Measurements from ENCODE around the gene PDE6B. TPM values are rescaled to one million over a fixed set of nuclear protein-coding genes. Genes with fewer than 3 reads are reported as not detected.

The PDE6B gene
- total and polyA plus RNA-seq, 2 of the 13 experiments (the other 11 are each of a cell fraction or from before 2014, with no cell fraction given): 0.38 to 0.40 TPM

DNA sequence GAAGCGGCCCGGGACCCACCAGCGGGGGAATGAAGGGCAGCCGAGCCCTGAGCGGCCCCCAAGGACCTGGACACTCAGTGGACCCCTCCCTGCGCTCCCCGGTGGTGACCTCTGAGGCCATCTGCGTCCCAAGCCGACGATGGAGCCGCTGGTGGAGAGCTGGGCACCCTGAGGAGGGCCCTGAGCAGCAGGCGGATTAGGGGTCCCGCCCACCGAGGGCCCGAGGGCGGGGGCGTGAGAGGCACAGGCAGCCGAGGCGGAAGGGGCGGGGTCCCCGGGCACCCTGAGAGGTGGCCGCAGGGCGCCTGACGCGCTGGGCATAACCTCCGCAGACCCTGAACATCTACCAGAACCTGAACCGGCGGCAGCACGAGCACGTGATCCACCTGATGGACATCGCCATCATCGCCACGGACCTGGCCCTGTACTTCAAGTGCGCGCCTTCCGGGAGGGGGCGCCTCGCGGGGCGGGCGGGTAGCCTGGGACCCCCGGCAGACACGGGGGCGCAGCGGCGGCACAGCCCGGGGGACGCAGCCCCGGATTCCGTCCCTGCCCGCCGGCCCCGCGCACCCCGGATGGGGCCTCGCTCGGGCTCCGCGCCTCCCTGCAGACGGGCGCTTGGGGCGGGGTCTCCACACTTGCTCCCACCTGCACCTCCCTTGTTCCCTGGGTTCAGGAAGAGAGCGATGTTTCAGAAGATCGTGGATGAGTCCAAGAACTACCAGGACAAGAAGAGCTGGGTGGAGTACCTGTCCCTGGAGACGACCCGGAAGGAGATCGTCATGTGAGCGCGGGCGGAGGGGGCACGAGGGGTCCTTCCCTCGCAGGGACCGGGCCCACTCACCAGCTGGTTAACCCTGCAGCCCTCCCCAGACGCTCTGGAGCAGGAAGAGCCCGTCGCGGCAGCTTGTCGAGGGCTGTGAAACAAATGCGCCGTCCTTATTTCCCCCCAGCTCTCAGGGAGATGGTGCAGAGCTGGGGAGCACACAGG lies 38.4 kb downstream of the PDE6B start:
- H3K27me3 ChIP-seq (ENCODE audit: control insufficient read depth in 1 of 2, insufficient read depth in 2 of 2, low read length in 2 of 2): peaks cover 3 to 33% of the 10 kb centered on the region in 2 experiments; a peak in 4 of 5 replicates
- H3K79me2 ChIP-seq (ENCODE audit: insufficient read depth, low read length): no peaks in the 10 kb centered on the region
- no peak overlapping the region for H3K27ac ChIP-seq (ENCODE audit: extremely low read length, insufficient read depth, low read length)
- H2AFZ ChIP-seq (ENCODE audit: low read length): no peak overlapping the region
- H4K20me1 ChIP-seq (ENCODE audit: insufficient read depth, low read length): no peaks in the 10 kb centered on the region
- ChIA-PET CTCF (ENCODE audit: low intra/inter-chr PET ratio, low total read pairs) (no interaction called here), POLR2A (interaction anchor here (1.5 kb wide), 1 partner anchor 10 kb away, joined by 7 read pairs; the partner anchor contains the start of genes ATP5ME and MYL5)
- H3K4me2 ChIP-seq (ENCODE audit: low read depth, low read length): peak overlapping the region; percentile 69
- DNase-seq (ENCODE audit: low spot score) (no peak), ATAC-seq (no peak), FAIRE-seq (no peak)
- no peaks in the 10 kb centered on the region for H3K9me3 ChIP-seq (ENCODE audit: low read length)
- in situ Hi-C loops (cut with HindIII; ENCODE audit: extremely low pct_ligation_motif_present, low pct_unique_long_range_greater_than_20kb) (no loop called here), intact Hi-C loops (cut with micrococcal nuclease; ENCODE audit: unreplicated experiment) (no loop called here)
- H3K36me3 ChIP-seq (replicated peaks in 1 of 2; ENCODE audit: control insufficient read depth in 1 of 2, insufficient read depth in 2 of 2, low read length in 2 of 2): no peaks in the 10 kb centered on the region
- 72% methylated on average over 19 of the region's 80 CpGs for WGBS (ENCODE audit: low lambda C conversion rate)
- H3K4me3 ChIP-seq (replicated peaks in 1 of 3; ENCODE audit: insufficient read depth in 1 of 3, low read depth in 2 of 3, low read length in 3 of 3): peak overlapping the region in 2 of 3 experiments; percentile 50 to 63; a peak in 3 of 6 replicates
- H3K9ac ChIP-seq (ENCODE audit: insufficient read depth, low read depth, low read length): 0 out of 2 replicates have a peak overlapping the region, but pooled peaks have one; percentile 25
- peaks cover 39% of the 10 kb centered on the region for H3K4me1 ChIP-seq (ENCODE audit: insufficient read depth, low read length)
- BruUV-seq (replicated peaks): no TSS peak
- no peak for TF ChIP-seq ZBTB7A (CRISPR knock-in tag; IDR thresholded peaks at IDR 0.05)
- peak; percentile 76 for TF ChIP-seq GABPB1 (CRISPR knock-in tag; IDR thresholded peaks at IDR 0.05)
- TF ChIP-seq, protein P1, sequence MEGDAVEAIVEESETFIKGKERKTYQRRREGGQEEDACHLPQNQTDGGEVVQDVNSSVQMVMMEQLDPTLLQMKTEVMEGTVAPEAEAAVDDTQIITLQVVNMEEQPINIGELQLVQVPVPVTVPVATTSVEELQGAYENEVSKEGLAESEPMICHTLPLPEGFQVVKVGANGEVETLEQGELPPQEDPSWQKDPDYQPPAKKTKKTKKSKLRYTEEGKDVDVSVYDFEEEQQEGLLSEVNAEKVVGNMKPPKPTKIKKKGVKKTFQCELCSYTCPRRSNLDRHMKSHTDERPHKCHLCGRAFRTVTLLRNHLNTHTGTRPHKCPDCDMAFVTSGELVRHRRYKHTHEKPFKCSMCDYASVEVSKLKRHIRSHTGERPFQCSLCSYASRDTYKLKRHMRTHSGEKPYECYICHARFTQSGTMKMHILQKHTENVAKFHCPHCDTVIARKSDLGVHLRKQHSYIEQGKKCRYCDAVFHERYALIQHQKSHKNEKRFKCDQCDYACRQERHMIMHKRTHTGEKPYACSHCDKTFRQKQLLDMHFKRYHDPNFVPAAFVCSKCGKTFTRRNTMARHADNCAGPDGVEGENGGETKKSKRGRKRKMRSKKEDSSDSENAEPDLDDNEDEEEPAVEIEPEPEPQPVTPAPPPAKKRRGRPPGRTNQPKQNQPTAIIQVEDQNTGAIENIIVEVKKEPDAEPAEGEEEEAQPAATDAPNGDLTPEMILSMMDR (CRISPR knock-in tag; IDR thresholded peaks at IDR 0.05): peak; percentile 47
- TF ChIP-seq RARA (CRISPR knock-in tag; IDR thresholded peaks at IDR 0.05): no peak
- peak; percentile 96 for TF ChIP-seq ZNF335 (CRISPR knock-in tag; IDR thresholded peaks at IDR 0.05)
- TF ChIP-seq SRY (CRISPR knock-in tag; IDR thresholded peaks at IDR 0.05): no peak
- TF ChIP-seq, protein P2, sequence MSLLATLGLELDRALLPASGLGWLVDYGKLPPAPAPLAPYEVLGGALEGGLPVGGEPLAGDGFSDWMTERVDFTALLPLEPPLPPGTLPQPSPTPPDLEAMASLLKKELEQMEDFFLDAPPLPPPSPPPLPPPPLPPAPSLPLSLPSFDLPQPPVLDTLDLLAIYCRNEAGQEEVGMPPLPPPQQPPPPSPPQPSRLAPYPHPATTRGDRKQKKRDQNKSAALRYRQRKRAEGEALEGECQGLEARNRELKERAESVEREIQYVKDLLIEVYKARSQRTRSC (CRISPR knock-in tag; IDR thresholded peaks at IDR 0.05; ENCODE audit: low read depth): no peak
- TF ChIP-seq, protein P3, sequence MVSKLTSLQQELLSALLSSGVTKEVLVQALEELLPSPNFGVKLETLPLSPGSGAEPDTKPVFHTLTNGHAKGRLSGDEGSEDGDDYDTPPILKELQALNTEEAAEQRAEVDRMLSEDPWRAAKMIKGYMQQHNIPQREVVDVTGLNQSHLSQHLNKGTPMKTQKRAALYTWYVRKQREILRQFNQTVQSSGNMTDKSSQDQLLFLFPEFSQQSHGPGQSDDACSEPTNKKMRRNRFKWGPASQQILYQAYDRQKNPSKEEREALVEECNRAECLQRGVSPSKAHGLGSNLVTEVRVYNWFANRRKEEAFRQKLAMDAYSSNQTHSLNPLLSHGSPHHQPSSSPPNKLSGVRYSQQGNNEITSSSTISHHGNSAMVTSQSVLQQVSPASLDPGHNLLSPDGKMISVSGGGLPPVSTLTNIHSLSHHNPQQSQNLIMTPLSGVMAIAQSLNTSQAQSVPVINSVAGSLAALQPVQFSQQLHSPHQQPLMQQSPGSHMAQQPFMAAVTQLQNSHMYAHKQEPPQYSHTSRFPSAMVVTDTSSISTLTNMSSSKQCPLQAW (CRISPR knock-in tag; IDR thresholded peaks at IDR 0.05): peak; percentile 31; the same call in 1 of the 2 replicates
- TF ChIP-seq, protein P4, sequence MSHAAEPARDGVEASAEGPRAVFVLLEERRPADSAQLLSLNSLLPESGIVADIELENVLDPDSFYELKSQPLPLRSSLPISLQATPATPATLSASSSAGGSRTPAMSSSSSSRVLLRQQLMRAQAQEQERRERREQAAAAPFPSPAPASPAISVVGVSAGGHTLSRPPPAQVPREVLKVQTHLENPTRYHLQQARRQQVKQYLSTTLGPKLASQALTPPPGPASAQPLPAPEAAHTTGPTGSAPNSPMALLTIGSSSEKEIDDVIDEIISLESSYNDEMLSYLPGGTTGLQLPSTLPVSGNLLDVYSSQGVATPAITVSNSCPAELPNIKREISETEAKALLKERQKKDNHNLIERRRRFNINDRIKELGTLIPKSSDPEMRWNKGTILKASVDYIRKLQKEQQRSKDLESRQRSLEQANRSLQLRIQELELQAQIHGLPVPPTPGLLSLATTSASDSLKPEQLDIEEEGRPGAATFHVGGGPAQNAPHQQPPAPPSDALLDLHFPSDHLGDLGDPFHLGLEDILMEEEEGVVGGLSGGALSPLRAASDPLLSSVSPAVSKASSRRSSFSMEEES (CRISPR knock-in tag; IDR thresholded peaks at IDR 0.05): 0 out of 2 replicates have a peak, but pooled peaks have one; percentile 11
- TF ChIP-seq ZNF3 (CRISPR knock-in tag; IDR thresholded peaks at IDR 0.05): no peak
- TF ChIP-seq, protein P5, sequence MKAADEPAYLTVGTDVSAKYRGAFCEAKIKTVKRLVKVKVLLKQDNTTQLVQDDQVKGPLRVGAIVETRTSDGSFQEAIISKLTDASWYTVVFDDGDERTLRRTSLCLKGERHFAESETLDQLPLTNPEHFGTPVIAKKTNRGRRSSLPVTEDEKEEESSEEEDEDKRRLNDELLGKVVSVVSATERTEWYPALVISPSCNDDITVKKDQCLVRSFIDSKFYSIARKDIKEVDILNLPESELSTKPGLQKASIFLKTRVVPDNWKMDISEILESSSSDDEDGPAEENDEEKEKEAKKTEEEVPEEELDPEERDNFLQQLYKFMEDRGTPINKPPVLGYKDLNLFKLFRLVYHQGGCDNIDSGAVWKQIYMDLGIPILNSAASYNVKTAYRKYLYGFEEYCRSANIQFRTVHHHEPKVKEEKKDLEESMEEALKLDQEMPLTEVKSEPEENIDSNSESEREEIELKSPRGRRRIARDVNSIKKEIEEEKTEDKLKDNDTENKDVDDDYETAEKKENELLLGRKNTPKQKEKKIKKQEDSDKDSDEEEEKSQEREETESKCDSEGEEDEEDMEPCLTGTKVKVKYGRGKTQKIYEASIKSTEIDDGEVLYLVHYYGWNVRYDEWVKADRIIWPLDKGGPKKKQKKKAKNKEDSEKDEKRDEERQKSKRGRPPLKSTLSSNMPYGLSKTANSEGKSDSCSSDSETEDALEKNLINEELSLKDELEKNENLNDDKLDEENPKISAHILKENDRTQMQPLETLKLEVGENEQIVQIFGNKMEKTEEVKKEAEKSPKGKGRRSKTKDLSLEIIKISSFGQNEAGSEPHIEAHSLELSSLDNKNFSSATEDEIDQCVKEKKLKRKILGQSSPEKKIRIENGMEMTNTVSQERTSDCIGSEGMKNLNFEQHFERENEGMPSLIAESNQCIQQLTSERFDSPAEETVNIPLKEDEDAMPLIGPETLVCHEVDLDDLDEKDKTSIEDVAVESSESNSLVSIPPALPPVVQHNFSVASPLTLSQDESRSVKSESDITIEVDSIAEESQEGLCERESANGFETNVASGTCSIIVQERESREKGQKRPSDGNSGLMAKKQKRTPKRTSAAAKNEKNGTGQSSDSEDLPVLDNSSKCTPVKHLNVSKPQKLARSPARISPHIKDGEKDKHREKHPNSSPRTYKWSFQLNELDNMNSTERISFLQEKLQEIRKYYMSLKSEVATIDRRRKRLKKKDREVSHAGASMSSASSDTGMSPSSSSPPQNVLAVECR (CRISPR knock-in tag; IDR thresholded peaks at IDR 0.05; ENCODE audit: borderline replicate concordance): no peak
- no peak for TF ChIP-seq MLLT10 (CRISPR knock-in tag; IDR thresholded peaks at IDR 0.05)
